GM12873 (cell line): ENCODE results near the gene ASCL2.

ENCODE experiments used
- TF ChIP-seq, protein P1 (sequence below): IDR thresholded peaks from 2 replicates; pipeline ENCODE4 v1.5.1; 2012; ENCODE audit warnings: low read depth, mild to moderate bottlenecking, moderate library complexity, low read length, control low read depth; ENCODE audit not compliant: insufficient read depth; ENCODE audit errors: missing control alignments

The ASCL2 gene

DNA sequence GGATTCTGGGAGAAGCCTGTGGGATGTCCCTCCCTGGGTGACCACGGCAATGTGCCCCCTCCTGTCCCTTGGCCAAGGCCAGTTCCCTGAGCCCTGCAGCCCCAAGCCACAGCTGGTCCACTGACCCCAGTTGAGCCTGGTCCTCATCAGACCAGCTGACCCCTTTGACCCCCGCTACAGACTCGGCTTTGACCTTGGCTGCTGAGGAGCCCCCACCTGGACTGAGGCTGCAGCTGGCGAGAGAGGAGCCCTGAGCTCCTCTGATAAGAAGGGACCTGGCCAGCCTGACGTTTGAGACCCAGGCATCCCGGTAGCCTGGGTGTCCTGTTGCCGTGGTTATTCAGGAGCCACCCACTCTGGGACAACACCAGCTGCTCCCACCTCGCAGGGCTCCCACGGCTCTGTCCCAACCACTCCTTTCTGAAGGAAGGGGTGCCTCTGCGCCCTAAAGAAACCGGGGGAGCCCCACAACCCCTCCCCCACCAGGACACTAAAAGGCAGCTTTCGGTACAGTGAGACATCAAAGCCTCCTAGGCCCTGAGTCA lies 3.0 kb downstream of the ASCL2 start:
- TF ChIP-seq, protein P1, sequence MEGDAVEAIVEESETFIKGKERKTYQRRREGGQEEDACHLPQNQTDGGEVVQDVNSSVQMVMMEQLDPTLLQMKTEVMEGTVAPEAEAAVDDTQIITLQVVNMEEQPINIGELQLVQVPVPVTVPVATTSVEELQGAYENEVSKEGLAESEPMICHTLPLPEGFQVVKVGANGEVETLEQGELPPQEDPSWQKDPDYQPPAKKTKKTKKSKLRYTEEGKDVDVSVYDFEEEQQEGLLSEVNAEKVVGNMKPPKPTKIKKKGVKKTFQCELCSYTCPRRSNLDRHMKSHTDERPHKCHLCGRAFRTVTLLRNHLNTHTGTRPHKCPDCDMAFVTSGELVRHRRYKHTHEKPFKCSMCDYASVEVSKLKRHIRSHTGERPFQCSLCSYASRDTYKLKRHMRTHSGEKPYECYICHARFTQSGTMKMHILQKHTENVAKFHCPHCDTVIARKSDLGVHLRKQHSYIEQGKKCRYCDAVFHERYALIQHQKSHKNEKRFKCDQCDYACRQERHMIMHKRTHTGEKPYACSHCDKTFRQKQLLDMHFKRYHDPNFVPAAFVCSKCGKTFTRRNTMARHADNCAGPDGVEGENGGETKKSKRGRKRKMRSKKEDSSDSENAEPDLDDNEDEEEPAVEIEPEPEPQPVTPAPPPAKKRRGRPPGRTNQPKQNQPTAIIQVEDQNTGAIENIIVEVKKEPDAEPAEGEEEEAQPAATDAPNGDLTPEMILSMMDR: no peak

DNA sequence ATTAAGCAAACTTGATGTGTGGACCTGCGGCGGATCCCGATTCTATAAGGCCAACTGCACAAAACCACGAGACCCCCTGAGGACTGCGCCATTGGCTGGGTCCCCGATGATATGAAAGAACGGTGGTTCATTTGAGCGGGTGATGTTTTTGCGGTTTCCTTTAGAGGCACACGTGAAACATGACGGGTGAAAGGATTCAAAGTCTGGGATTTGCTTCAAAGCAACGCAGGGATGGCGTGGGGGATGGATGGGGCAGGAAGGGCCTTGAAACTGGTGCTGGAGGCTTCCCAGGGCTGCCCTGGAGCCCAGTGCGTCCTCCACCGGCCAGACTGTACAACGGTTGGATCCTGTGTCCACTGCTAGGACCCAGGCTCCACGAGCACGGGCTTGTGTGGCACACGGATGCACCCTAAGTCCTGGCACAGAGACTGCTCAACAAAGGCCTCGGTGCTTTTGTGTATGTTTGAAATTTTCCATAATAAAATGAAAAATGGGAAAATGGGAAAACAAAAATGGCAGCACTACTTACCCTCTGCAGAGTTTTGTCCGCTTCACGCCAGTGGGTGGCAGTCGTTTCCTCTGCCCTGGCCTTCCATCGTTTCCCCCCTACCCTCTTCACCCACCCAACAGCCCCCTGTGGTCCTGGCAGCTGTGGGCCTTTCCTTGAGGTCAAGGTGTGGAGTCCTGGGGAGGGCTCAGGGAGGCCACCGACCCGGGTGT lies 3.6 kb downstream of the ASCL2 start:
- TF ChIP-seq, protein P1: no peak

DNA sequence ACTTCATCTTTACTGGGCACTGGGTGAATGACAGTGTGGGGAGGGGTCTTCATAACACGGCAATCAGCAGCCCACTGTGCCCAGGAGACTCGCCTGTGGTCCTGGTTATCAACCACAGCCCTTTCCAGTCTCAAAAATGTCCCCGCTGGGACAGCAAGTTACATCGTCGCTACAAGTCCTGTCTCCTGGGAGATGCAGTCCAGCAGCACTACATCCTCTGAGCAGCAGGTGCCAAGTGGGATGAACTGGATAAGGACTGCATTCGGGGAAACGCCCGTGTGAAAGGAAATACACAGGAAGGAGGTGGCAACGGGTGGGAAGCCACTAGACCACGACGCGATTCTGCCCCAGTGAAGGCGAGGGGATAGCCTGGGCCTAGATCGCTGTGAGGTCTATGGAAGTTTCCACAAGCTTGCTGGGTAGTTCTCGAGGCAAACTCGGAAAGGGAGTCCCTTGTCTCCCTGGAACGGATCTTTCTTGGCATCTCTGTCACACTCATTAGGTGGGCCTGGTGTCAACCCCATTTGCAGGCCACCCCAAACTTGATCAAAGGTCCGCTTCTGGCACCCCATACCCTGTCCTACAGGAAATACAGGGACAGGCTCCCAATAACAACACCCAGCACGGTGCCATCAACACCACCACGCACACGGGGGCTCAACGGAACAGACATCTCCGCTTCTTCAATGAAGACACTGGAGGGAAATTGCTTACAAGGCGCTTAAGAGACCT lies 4.4 kb downstream of the ASCL2 start:
- TF ChIP-seq, protein P1: no peak

DNA sequence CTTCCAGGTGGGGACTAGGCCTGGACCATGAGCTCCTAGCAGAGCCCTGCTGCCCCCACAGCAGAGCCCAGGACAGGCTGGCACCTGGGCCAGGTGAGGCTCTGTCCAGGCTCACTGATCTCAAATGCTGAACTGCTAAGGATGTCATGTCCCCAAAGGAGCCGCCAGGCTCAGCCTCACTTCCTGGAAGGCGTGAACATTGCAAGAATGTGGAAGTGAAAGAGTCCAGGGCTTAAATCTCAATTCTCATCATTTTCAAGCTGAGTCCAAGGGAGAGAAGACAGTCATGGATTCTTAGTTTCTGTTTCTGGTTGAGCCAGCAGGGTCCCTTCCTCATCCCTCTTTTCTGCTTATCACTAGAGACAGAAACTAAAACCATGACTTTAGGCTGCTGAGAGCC lies 5.0 kb downstream of the ASCL2 start:
- TF ChIP-seq, protein P1: no peak

GRCh38 chr11:2264366-2265053 lies 5.9 kb downstream of the ASCL2 start:
- TF ChIP-seq, protein P1: no peak

DNA sequence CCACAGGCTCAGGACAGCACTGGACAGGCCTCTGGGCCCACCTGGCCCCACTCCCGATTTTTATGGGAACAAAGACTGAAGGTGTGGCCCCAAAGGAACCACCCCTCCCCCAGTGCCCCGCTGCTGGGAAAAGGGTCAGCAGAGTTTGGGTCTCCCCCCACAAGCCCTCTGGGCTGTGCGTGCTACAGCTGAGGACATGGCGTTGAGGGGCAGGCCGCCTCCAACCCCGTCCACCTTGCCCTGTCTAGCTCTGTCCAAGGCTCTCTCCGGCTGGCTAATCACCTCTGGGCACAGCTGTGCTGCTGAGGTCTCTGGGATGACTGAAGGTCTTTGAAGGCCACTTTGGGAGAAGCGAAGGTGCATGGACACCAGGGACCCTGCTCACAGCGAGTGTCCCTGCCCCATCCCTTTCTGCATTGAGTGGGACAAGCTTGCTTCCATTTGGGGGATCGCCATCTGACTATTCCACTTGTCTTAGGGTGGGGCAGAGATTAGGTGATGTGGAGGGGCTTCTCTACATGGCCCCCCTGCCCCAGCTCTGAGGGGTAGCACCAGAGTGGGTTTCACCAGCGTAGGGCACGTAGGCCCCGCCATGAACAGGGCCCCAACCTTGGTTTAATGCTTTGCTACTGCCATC lies 6.5 kb downstream of the ASCL2 start:
- TF ChIP-seq, protein P1: no peak
